NCI-H82 (cell line): ENCODE results near the gene GRID2.

ENCODE experiments used
- DNase-seq: peaks from one replicate; lab custom pipeline; 2025; lab: John Stamatoyannopoulos, UW

The GRID2 gene

DNA sequence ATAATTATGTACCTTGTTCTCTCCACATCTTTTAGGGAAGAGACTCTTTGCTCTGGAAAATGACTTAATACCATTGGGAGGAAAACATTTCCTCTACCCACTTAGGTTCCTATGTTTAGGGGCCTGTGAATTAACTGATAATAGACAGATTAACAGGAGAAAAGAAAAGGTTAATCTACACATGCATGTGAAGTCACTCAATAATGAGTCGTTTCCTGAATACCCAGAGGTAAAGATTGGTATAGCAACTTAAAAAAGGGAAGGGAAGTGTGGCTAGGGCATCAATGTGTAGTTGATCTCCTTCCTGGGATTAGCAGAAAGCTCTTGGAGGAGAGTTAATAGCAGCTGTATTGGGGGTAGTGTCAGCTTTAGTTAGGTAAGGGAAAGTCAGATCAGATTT is 1105.3 kb downstream of the GRID2 start:
- DNase-seq, result peak; percentile 42

DNA sequence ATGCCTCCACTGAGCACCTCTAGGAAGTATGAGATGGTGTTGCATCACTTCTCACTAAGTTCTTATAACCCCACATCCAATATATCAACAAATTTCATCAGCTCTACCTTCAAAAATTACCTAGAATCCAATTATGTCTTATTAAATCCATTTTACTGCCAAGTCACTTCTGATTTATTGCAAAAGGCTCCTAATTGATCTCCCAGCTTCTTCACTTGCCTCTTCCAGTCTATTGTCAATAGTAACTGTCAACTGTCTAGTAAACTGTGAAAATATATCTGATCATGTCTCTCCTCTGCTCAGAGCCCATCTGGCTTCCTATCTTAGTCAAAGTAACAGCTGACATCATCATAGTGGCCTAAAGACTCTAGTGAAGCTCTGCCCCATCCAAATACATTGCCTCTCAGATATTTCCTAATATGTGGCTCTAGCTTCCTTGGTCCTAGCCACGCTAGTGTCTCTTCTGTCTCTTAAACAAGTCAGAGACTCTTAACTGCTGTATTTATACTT is 1110.3 kb downstream of the GRID2 start:
- DNase-seq, result peak; percentile 89

DNA sequence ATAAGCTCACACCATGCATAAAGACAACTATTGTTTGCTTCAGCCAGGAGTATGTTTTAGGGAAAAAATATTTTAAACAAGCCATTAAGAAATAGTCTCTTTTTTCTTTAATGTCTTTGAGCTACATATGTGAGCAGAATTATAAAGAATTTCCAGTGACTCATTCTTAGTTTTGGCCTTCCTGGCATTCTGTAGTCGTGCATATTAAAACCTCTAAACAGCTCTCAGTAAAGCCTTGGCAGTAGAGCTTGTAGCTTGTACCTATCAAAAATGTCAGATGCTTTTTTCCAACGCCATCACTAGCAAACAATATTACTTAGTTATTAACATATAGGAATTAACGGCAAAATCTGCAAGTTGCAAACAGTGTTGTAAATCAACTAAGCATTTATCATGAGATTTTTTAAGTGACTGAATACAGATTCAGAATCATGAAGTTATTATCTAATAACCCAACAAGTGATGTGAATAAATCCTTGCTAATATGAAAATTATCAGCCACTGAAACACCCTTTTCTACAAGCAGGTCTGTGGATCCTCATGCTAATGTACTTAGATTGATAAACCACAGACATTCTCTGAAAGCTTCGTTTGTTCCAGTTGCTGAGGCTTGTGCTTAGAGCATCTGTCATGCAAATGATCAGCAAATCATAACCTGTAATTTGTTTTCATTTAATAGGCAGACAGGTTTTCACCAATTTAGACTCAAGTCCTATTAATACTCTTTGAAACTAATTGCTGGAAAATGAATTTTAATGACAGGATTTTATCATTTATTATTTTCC is 1112.8 kb downstream of the GRID2 start:
- peak; percentile 60 for DNase-seq

DNA sequence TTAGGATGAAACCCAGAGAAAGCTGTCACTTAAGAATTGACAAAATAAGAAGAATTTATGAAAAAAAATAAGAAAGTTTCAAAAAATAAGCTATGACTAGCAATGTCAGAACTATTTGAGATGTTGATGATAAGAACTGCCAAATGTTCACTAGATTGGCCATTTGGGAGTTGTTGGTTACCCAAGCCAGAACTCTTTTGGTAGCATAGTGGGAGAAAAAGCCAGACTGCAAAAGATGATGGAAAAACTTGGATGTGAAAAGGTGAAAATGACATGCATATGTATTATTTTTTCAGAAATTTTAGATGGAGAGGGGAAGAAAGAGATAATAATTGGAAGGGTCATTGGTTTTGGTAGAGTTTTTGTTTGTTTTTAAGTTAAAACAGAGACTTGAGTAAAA is 1127.6 kb downstream of the GRID2 start:
- no peak for DNase-seq

DNA sequence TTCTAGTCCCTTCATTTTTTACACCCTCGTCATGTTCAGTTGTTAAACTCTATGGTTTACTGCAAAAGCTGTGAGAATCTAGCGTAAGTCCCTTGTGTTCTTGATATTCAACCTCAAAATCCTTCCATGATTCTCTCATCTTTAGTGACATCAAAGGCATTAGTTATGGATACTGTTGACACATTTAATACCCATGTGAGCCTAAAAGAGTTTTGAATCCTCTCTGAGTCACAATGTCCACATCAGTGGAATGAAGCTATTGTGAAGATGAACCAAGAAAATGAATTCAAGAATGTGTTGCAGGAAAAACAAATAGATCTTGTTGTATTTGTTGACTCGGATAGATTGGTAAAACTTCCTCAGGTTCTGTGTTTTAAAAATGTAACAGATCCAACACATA is 1130.1 kb downstream of the GRID2 start:
- DNase-seq, result no peak

DNA sequence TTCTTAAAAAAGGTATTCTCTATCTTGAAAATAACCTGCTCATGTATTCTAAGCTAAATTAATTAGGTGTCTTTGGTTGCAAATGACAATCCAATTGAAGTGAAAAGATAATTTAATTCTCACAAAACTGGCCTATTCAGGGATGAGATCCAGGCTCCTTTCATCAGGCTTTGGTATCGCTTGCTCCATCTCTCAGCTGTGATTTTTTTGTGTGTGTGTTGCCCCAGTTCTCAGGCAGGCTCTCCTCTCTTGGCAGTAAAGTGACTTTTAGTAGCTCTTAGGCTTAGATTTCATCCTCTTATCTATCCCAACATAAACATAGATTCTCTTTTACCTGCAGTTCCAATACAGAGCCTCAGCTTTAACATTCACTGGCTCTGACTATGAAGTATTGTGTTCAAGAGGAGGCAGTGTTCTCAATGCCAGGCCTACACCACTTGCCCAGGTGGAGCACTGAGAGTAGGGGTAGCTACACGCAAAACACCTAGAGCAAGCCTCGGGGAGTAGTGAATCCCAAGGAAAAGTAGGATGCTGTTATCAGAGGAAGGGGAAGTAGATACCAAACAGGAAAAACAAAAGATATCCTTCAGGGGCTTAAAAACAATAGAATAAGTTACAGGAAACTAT is 1132.3 kb downstream of the GRID2 start:
- DNase-seq, result no peak

DNA sequence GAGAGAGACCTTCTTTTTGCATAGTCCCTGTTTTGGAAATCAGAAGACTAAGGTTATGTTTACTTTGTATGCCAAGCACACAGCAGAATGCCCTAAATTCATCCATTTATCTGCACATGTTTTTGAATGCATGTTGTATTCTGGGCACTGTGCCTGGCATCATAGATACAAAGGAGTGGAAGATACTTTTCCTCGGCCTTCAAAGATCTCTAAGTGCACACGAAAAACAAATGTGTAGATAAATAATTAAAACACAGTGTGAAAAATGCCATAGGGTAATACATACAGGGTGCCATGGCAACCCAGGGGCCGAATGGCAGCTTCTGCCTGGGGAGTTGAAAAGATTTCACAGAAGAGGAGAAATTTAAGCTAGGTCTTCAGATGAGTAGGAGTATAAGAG is 1134.2 kb downstream of the GRID2 start:
- DNase-seq, result no peak

DNA sequence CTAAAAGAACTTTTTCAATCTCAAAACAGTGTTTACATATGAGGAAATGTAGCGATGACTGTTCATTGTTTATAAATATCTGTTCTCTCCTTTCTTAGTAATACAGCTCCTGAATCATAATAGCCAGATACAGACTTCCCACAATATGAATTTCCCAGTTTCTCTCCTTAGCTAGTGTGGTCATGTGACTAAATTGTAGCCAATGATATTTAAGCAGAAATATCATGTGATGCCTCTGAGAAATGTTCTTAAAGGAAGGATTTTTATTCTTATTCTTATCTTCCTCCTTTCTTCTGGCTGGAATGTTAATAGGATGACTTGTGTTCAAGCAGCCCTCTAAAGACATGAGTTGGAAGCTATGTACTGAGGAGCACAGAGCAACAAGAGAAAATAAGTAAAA is 1141.1 kb downstream of the GRID2 start:
- DNase-seq, result no peak

DNA sequence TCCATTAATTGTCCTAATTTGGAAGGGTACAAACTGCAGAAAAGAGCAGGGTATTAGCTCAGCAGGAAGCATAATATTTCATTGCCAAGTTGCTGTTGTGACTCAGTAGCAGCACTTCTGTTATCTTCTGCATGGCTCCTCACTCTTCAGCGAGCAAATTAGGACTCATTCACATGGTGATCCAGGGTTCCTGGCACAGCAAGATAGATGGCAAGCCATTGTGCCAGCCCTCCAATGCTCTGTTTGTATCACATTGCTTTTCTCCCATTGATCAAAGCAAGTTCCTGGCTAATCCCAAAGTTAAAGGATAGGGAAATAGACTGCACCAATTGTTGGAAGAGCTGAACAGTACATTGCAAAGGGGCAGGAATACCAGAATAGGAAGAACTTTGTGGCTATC is 1142.3 kb downstream of the GRID2 start:
- DNase-seq, result no peak

DNA sequence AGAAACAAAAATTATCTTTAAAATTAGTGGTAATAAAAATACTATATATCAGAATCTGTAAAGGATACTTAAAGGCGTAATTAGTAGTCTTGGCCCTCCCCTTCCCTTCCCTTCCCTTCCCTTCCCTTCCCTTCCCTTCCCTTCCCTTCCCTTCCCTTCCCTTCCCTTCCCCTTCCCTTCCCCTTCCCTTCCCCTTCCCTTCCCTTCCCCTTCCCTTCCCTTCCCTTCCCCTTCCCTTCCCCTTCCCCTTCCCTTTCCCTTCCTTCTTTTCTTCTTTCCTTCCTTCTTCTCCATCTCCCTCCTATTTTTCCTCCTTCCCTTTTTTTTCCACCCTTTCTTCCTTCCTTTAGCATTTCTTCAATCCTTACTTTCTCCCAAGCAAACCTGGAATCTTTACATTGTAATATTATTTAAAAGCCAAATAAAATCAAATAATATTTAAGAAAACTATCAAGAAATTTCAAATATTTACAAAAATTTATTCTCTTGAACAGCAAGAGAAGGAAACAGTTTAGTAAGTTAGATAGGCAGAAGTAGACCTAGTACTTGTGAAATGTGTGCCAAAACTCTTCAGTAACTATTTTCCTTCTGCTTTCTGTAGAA is 1145.0 kb downstream of the GRID2 start:
- DNase-seq, result no peak

DNA sequence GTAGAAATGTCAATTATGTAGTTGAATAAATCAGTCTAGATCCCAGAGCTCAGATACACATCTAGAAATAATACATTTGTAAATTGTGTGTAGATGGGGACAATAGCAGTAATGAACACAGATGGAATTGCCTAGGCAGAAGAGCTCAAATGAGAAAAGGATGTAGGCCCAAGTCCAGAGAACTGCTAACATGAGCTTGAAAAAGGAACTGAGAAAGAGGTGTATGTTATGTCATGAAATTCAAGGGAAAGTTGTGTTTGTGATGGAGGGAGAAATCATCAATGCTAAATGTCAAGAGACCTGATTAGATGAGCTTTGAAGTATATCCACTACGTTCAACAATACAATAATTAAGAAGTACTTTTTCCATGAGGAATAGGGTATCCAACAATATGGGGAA is 1148.2 kb downstream of the GRID2 start:
- no peak for DNase-seq

DNA sequence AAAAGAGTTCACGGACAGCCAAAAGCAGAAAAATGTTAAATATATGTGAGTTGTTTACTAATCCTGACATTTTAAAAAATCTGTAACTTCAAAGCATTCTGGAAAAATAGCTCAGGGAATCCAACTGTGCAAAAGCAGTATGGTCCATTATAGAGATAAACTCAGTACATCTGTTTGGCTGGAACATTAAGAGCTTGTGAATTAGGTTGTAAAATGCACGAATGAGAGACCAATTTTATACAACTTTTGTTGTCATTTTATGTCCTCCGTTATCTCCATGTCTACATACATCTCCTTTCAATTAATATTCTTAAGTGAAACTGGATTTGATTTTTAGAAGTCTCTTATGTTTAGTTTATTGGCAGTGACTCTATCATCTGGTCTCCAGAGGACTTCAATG is 1157.8 kb downstream of the GRID2 start:
- no peak for DNase-seq

DNA sequence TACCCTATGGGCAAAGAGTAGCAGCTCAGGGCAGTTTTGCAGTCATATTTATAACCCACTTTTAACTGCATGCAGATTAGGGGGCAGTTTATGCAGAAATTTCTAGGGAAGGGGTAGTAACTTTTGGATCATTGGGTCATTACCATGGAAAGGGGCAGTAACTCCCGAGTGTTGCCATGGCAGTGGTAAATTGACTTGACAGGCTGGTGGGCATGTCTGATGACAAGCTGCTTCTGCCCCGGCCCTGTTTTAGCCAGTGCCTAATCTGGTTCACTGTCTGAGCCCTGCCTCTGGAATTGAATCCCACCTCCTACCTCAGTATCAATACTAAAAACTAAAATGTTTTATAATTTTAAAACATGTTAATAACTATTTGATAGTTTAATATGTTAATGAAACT is 1162.7 kb downstream of the GRID2 start:
- DNase-seq, result peak; percentile 52

DNA sequence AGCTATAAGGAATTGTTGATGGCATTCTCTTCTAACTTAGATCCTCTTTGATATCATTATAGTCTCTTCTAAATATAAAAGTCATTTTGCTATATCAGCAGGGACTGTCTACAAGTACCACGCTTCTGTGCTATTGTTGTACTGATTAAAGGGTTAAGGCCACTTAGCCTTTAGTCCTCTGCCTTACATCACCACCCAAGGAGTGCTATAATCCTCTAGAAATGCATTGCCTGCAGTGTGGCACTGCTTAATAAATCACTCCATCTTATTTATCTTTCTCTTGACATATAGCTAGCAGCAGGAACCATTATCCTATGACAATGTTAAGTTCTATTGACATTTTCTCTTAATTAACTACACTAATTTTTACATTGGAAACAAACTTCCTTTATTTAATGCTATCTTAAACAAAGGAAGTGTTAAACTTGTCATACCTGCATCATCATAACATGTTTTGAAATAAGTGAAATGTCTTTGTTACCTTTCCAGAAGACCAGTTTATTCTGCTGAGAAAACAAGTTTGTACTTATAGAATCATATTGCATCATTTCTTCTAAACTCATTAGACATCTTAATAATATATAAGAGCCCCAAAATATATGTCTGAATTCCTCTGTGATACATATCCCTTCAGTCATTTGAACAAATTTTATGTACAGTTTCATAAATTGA is 1163.9 kb downstream of the GRID2 start:
- peak; percentile 80 for DNase-seq

DNA sequence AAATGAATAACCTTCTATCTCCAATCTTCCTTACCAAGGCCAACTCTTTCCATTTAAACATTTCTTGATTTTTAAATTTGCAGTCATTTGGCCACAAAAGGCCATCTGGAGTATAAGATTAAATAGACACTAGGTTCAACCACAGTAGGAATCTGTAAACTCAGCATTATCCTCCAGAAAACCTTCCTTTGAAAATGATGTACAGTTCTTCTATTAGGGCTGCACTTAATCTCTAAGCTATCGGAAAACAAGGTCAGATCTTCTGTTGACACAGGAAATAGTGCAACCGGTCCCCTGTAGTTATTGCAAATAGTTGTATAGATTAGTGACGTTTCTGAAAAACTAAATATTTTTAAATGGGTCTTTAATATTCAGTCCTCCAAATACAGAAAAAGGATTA is 1165.8 kb downstream of the GRID2 start:
- no peak for DNase-seq

DNA sequence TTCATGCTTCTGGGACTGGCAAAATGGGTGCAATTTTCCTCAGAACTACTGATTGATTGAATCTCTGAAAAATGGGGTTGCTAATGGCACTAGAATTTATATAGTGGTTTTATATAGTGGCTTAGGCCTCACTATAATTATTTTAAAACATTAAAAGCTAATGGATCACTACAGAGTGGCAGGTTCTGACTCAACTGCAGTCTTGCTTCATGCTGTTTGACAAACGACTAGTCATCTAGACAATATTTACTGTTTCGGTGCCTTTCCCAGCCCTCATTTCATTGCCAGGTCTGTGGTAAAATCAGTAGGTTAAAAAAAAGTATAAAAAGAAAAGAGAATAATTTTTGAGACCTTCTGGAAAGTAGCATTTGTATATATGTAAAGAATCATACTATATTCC is 1172.0 kb downstream of the GRID2 start:
- no peak for DNase-seq

DNA sequence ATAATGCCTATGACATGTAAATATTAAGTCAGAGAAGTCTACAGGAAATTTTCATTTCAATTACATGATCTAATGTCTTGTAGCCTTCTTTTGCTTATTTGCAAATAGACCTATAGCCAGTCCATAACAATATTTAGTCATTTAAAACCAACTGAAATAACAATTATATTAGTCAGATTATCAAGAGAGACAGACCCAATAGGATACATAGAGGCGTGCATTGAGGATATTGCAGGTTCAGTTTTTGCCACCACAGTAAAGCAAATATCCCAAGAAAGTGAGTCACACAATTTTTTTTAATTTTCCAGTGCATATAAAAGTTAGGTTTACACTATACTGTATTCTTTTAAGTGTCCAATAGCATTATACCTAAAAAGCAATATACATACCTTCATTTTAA is 1175.0 kb downstream of the GRID2 start:
- no peak for DNase-seq

DNA sequence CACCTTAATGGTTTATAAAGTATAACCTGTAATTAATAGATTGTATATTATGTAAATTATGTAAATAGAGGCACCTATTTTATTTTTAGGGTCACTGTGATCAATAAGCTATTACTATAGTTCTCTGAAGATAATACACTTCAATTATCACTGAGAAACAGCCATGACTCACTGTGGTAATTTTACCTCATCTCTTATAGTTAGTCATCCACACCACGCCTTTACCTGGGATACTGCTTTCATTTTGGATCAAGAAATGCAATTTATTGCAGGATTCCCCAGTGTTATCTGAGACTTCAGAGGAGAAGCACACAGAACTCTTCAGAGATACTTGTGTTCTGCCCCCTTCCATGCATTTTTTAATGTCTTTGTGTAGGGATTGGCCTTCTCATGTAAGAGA is 1176.7 kb downstream of the GRID2 start:
- no peak for DNase-seq

DNA sequence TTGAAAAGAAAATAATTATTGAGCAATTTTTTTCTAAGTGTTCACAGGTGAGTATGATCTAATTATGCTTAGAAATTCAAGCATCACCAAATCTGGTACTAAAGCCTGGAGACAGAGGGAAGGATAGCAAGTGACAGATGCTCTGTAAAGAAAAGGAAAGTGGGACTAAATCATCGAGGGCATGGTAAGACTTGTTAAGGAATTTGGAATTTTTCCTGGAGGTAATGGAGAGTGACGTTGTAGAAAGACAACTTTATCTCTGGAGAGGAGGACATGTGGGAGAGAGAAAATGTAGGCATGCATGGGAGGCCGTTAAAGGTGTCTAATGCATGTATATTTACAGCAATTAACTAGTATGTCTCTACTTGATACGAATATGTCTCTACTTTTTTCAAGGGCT is 1191.6 kb downstream of the GRID2 start:
- DNase-seq, result no peak

DNA sequence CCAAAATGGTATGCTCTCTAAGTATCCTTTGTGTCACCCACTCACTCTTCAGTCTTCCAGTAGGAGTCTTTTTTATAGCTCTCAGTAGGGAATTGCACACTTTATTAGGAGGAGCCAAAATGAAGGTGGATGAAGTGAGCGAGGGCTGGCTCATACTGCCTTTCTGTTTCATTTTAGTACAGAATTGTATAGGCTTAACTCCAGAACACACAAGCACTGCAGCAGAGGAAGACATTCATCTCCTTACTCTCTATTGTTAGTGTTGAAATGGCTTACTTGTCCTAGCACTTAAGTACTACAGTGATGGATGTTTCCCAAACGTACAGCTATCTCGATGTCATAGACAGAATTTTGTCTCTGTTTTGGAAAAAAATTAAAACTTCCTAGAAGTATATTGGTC is 1197.5 kb downstream of the GRID2 start:
- no peak for DNase-seq

DNA sequence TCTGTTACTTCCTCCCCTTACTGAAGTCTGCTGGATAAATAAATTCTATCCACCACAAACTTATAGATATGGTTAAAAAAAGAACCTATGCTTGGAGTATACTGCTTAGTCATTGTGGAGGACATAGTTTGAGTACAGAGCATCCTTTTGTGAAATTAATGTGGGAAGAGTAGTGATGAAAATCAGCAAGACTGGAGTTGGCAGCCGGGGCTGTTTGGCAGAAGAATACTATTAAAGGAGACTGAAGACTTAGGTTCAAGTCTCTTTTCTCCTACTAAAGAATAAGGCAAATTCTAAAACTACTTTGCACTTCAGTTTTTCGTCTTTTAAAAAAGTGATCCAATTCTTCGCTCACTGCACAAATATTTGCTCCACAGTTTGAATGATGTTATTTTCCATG is 1198.2 kb downstream of the GRID2 start:
- DNase-seq, result no peak

DNA sequence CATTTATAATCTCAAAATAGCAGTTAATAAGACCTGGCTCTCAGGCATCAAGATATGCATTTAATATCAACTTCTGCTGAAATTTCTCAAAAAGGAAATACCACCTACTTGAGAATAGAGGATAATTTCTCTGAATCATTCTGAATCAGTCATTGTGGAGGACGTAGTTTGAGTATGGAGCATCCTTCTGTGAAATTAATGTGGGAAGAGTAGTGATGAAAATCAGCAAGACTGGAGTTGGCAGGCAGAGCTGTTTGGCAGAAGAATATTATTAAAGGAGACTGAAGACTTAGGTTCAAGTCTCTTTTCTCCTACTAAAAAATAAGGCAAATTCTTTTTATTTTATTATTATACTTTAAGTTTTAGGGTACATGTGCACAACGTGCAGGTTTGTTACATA is 1199.2 kb downstream of the GRID2 start:
- no peak for DNase-seq

DNA sequence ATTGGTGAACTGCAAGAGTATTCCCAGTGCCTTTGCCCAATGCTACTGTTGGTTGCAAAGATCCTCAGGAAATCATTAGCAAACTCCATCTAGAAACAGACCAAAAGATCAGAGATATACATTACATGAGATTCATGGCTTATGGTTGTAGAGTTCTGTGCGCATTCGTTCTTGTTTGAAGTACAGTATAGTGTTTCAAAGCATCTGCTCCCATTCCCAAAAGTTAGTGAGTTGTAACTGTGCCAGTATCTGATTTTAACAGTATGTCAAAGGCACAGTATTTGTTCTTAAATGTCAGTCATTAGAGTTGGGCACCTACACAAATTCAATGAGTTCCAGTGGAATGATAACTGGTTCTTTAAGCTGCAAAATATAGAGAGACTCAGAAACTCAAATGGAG is 1210.1 kb downstream of the GRID2 start:
- DNase-seq, result no peak
